Measurements from ENCODE around the gene JAM3.
A peak's percentile ranks its signal among the peaks of the same experiment; 100 is the strongest.

The JAM3 gene

DNA sequence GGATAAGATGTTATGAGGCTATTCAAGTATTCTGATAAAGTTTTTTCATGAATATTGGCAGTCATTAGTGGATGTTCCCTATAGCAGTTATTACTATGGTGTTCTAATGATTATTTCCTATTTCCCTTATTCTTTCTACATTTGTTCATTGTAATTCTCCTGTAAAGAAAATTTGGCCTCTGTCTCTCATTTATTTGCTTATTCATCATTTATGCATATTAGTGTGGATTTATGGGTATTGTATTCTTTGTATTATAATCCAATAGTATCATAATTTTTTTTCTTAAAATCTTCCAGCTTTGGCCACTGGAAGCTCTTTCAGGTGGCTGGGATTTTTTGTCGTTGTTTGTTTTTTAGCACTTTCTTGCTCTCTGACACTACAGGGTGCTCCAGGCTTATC is 47.3 kb downstream of the JAM3 start:
- DNase-seq = no peak

DNA sequence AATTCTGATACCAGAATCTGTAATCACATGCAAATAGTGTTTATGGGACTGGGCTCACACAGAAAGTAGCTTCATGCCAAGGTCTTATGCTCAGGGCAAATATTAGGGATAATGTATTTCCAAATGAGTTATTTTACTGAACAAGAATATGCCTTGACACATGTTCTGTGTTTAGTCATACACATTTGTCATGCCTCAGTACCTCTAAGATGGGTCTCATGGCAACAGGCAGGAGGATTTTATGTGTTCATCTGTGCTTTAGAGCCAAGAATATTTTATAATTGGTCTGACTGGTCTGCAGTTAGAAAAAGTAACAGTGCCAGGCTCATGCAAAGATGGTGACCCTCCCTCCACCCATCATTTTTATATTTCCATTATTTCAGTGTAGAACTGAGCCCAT is 49.1 kb downstream of the JAM3 start:
- no peak for DNase-seq

DNA sequence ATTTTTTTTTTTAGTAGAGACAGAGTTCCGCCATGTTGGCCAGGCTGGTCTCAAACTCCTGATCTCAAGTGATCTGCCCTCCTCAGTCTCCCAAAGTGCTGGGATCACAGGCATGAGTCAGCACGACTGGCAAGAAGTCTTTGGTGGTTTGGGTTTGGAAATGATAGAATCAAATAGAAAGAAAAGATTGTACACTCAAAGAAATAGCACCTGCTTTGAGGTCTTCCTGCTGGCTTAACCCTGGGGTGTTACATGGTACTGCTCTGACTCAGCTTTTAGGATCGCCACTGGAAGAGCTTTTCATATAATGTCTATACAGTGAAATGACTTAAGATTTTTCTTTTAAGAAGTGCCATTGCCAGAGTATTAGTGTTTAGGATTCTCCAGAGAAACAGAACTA is 50.2 kb downstream of the JAM3 start:
- no peak for DNase-seq

- DNase-seq = no peak
Measured at GRCh38 chr11:134120143-134120850, 51.4 kb downstream of the JAM3 start.

GRCh38 chr11:134120921-134121526 is 52.2 kb downstream of the JAM3 start:
- DNase-seq = no peak

GRCh38 chr11:134124660-134125451 is 56.0 kb downstream of the JAM3 start:
- no peak for DNase-seq

DNA sequence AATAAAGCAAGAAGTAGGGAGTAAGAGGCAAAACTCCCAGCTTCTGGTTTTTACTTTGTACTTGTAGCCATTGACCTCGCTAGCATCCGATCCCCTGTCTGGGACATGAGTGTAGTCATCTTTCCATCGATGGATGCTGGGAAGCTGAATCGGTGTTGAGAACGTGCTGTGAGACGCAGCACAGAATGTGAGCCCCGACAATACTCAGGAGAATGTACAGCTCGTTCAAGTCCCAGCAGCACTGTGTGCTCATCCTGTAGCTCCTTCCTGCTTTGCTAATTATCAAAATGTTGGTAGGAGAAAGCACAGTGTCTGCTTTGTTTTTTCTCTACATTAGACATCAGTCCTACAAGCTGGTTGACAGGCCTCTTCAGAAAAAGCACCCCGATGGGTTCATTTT is 56.6 kb downstream of the JAM3 start:
- DNase-seq = no peak

GRCh38 chr11:134126217-134126822 is 57.4 kb downstream of the JAM3 start:
- DNase-seq = no peak

DNA sequence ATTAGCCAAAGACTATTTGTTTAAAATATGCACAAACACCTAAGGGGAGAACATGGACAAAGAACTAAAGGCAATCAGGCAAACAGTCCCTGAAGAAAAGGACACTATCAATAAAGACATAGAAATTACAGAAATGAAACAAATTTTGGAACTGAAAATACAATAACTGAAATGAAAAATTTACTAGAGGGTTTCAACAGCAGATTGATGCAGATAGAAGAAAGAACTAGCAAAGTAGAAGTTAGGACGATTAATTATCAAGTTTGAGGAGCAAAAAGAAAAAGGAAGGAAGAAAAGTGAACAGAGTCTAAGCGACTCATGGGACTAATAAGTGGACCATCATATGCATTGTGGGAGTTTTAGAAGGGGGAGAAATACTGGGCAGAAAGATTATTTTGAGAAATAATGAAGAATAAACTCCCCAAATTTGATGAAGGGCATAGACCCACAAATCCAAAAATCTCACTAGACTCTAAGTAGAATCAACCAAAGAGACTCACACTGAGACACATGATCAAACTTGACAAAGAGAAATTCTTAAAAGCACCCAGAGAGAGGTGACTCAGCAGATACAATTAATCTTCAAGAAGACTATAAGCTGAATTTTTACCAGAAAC is 62.9 kb downstream of the JAM3 start:
- DNase-seq = no peak

GRCh38 chr11:134132808-134133207 is 63.9 kb downstream of the JAM3 start:
- no peak for DNase-seq

DNA sequence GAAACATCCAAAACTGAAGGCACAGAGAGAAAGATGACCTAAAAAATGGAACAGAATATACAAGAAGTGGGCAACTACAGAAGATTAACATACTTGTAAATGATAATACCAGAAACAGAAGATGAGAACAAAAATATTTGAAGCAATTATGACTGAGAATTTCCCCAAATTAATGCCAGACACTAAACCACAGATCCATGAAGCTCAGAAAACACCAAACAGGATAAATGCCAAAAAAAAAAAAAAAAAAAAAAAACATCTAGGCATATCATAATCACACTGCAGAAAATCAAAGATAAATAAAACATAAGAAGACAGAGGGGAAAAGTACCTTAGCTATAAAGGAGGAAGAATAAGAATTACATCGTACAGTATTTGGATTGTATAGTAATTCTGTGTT is 65.3 kb downstream of the JAM3 start:
- no peak for DNase-seq

DNA sequence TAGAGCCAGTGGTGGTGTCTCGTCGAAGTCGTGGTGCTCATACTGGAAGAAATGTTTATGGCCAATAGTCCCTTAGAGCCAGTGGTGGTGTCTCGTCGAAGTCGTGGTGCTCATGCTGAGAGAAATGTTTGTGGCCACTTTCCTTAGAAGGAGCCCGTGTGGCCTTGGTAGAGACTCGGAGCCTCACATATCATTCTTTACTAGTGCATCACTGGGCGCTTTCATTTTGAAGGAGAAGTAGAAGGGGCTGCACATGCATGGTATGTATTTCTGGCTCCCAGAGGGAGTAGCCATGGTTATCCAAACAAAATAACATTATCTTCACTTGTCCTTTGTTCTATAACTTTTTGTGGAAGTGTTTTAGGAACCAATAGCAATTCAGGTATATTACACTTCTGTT is 69.5 kb downstream of the JAM3 start:
- DNase-seq = no peak

DNA sequence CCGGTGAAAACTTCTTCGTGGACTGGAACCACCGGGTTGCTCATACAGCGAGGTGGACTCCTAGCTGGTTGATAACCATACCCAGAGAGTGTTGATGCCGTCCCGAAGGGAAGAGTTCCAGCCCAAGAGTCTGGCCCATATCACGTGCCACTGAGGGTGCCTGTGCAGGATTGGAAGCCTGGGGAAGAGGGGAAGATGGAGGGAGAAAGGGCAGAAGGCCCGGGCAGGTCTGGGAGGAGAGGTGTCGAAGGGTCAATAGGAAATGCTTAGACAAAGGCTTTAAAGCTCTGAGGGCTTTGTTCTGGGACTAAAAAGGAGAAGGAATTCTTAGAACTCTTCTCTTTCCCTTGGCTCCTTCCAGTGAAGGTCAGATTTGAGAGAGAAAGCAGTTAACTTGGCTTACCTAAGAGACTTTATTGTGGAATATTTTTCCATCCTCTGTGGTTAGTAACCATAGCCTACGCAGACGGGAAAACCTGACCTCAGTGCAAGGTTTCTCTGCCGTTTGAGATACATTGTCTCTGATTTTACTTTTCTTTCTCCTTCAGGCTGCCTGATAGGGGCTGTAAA is 70.5 kb downstream of the JAM3 start:
- DNase-seq = no peak

DNA sequence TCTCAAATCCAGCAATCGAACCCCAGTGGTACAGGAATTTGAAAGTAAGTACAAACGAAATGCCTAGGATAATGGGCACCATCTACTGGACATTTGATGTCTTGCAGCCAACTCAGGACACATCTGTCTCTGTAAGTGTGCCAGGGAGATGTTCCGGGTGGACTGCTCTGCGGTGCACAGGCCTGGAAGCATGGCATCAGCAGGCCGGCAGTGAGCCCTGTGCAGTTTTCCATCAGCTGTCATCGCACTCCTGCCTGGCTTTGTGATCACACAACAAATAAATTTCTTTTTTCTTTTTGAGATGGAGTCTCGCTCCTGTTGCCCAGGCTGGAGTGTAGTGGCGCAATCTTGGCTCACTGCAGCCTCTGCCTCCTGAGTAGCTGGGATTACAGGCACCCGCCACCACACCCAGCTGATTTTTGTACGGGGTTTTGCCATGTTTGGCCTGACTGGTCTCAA is 71.0 kb downstream of the JAM3 start:
- DNase-seq = peak; percentile 45 to 66

DNA sequence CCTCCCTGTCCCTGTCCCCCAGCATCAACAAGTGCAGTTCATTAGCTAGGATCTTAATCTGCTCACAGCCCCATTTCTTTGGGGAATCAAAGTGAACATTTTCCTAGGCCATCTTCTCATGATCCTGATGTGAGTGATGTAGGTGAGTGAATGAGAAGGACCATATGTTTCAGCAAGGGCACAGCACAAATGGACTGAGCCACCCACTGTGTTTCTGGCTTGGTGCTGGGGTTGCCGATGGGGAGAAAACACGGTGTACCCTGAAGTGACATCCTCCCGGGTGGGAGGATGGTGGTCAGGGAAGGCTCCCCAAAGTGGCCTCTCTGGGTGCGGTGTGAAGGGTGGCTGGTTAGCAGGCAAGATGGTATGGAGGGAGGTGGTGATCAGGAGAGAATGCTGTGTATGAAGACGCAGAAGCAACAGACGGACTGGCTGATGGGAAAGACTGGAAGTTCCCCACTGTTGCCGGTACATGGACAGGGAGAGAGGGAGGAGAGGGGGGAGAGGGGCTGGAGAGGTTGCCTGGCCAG is 72.2 kb downstream of the JAM3 start:
- DNase-seq = no peak

- no peak for DNase-seq
Measured at GRCh38 chr11:134142536-134142935, 73.7 kb downstream of the JAM3 start.

- no peak for DNase-seq
Measured at GRCh38 chr11:134143801-134144200, 74.9 kb downstream of the JAM3 start.

DNA sequence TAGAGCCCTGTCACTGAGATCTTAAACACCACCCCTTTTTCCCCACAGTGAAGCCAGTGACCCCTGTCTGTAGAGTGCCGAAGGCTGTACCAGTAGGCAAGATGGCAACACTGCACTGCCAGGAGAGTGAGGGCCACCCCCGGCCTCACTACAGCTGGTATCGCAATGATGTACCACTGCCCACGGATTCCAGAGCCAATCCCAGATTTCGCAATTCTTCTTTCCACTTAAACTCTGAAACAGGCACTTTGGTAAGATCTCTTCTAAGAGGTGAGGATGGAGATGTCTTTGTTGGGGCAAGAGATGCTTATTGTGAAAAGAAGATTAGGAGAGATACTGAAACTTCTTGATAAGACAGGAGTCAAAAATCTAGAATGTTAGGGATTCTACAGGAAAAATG is 75.9 kb downstream of the JAM3 start:
- DNase-seq = no peak

GRCh38 chr11:134145715-134146114 is 76.8 kb downstream of the JAM3 start:
- DNase-seq = no peak

DNA sequence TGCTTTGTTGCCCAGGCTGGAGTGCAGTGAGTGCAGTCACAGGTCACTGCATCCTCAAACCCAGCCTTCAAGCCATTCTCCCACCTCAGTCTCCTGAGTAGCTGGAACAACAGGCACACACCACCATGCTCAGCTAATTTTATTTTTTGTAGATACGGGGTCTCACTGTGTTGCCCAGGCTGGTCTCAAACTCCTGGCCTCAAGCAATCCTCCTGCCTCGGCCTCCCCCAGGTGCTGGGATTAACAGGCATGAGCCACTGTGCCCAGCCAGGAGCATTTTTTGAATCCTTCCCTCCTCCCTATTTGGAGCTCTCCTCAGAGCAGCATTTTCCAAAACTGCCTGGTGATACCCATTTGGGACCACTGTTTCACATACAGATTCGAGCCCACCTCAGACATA is 77.7 kb downstream of the JAM3 start:
- DNase-seq = no peak

DNA sequence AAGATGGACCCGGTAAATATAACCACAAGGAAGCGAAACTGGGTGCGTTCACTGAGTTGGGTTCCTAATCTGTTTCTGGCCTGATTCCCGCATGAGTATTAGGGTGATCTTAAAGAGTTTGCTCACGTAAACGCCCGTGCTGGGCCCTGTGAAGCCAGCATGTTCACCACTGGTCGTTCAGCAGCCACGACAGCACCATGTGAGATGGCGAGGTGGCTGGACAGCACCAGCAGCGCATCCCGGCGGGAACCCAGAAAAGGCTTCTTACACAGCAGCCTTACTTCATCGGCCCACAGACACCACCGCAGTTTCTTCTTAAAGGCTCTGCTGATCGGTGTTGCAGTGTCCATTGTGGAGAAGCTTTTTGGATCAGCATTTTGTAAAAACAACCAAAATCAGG is 80.5 kb downstream of the JAM3 start:
- DNase-seq = no peak

GRCh38 chr11:134150195-134150903 is 81.5 kb downstream of the JAM3 start:
- DNase-seq = no peak
